IPS-NIHi7 (cell line): ENCODE measurements around the gene PAX2.

Experiments used
- DNase-seq: peaks from one replicate; pipeline ENCODE4 v3.0.0; 2012; ENCODE audit warnings: mixed read lengths; ENCODE audit errors: extremely low spot score

The PAX2 gene

GRCh38 chr10:100739517-100740368 is 5.6 kb upstream of the PAX2 start:
- no peak for DNase-seq

- DNase-seq = no peak
Measured at GRCh38 chr10:100740476-100741377, 4.7 kb upstream of the PAX2 start.

- no peak for DNase-seq
Measured at GRCh38 chr10:100741378-100742075, 3.9 kb upstream of the PAX2 start.

- DNase-seq = no peak
Measured at GRCh38 chr10:100742076-100742771, 3.2 kb upstream of the PAX2 start.

- DNase-seq = no peak
Measured at GRCh38 chr10:100742936-100743335, 2.4 kb upstream of the PAX2 start.

- no peak for DNase-seq
Measured at GRCh38 chr10:100743626-100744135, 1.7 kb upstream of the PAX2 start.

- no peak for DNase-seq
Measured at GRCh38 chr10:100744136-100744986, 1.0 kb upstream of the PAX2 start.

GRCh38 chr10:100745882-100746783 is 751 bp downstream of the PAX2 start:
- DNase-seq = no peak

GRCh38 chr10:100746784-100747455 is 1.5 kb downstream of the PAX2 start:
- DNase-seq = no peak

GRCh38 chr10:100747456-100748230 is 2.3 kb downstream of the PAX2 start:
- DNase-seq = peak; percentile 57

GRCh38 chr10:100748231-100749058 is 3.1 kb downstream of the PAX2 start:
- no peak for DNase-seq

- DNase-seq = no peak
Measured at GRCh38 chr10:100749059-100749308, 3.6 kb downstream of the PAX2 start.

GRCh38 chr10:100749309-100750217 is 4.2 kb downstream of the PAX2 start:
- no peak for DNase-seq

GRCh38 chr10:100750291-100751210 is 5.2 kb downstream of the PAX2 start:
- no peak for DNase-seq
